GM20000 (cell line): ENCODE measurements around the gene SULT4A1.
A peak's percentile ranks its signal among the peaks of the same experiment; 100 is the strongest.

Experiments used
- DNase-seq: peaks from one replicate; pipeline ENCODE4 v3.0.0; 2012; ENCODE audit warnings: low spot score
- CTCF ChIP-seq: IDR thresholded peaks from 2 replicates; pipeline ENCODE4 v1.5.1; 2012; ENCODE audit warnings: mild to moderate bottlenecking, control low read depth; ENCODE audit errors: extremely low read depth, missing control alignments

The SULT4A1 gene

GRCh38 chr22:43819421-43819921 is 42.8 kb downstream of the SULT4A1 start:
- DNase-seq = no peak
- no peak for TF ChIP-seq CTCF

DNA sequence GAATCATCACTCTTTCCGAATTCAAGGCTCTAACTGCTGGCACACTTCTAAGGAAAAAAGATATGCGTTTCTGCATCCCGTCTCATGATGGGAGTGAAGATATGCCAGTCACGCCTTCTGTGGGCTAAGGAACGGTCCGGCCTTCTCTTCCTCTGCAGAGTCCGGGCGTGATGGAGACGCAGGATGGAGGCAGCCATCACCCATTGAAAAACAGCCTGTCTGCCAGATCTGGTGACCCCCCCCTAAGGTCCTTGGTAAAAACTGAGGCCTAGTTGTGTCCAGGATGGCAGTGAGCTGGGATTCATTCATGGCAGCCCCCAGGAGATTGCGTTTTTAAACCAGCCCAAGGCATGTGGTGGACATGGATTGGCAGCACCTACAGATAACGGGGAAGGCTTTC is 43.3 kb downstream of the SULT4A1 start:
- DNase-seq = no peak

DNA sequence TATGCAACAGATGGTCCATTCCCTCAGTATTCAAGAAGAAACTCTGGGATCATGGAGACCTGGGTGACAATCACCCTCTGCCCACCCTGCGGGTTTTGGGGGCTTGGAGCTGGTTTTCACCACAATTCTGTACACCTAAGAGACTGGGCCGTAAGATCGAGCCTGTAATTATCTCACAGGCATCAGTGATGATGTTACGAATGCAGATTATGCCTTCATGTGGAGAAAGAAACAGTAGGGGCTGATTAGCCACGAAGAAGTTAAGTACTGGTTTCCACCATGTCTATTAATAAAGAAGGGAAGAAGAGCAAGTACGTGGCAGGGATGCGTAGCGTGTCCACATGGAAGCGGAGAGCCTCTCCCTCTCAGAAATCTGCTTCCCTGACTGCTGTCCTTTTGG is 44.9 kb downstream of the SULT4A1 start:
- TF ChIP-seq CTCF = no peak
- DNase-seq = no peak

More for the DNA sequence above, 43.3 kb downstream of the SULT4A1 start:
- TF ChIP-seq CTCF = no peak

DNA sequence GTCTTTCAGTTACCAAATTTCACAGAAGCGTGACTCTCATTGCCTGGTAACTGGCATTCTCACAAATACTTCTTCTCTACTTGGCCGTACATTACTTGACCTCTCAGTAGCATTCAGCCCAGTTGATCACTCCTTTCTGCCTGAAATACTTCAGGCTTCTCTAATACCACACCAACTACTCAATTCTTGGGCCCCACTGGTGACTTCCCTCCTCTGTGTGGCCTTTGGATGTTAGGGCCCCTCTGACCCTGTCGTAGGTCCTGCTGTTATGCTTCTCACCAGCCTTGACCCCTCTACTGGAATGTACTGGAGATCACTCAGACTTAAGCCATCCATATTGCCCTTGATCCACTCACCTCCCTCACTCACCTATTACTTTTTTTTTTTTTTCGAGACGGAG is 48.0 kb downstream of the SULT4A1 start:
- no peak for DNase-seq
- TF ChIP-seq CTCF = no peak

- no peak for TF ChIP-seq CTCF
- DNase-seq = no peak
Measured at GRCh38 chr22:43812890-43813289, 49.4 kb downstream of the SULT4A1 start.

DNA sequence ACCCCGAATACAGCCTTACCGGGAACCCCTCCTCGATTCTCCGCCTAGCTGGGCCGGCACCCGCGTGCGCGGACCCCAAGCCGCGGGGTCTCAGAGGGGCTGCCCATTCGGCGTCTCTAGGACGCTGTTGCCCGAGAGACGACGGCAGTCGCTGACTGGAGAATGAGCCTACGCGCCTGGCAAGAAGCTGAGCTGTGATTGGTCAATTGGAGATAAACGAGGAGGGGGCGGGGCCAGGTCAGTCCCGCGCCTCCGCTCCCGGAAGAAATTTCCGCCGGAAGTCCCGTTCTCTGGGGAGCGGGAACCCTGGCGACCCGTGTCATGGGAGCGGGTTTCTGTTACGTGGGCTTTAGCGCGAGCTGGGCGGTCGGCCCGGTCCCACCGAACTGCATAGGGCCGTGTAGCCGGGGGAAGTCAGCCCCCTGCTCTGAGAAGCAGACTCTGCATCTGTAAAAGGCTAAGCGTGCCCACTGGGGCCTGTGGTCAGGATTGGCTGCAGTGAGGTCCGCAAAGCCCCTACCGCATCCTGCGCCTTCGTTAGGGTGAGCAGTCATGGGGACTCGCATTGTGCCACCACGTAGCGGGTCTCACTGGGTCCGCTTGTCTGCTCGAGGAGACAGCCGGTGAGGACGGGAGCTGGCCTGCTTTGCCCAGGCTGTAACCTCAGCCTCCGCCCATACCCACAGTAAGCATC is 50.0 kb downstream of the SULT4A1 start, which contains the start of gene EFCAB6:
Gene EFCAB6 (minus strand): TSS at position 157 of the 694 bp plus-strand sequence. CDS start 29,987 bp downstream, outside the sequence.
- TF ChIP-seq CTCF = no peak
- DNase-seq = peak; percentile 95

- DNase-seq = no peak
Measured at GRCh38 chr22:43811777-43812148, 50.5 kb downstream of the SULT4A1 start.

More at GRCh38 chr22:43811777-43812148, 50.5 kb downstream of the SULT4A1 start:
- no peak for TF ChIP-seq CTCF
